ENCODE measurements around the gene PVALEF.

The PVALEF gene

GRCh38 chr17:81129289-81129688 lies 36.0 kb upstream of the PVALEF start:
- DNase-seq, result no peak

GRCh38 chr17:81129711-81130367 lies 35.5 kb upstream of the PVALEF start:
- no peak for DNase-seq

- no peak for DNase-seq
Measured at GRCh38 chr17:81130385-81131361, 34.6 kb upstream of the PVALEF start.

GRCh38 chr17:81131486-81132196 lies 33.7 kb upstream of the PVALEF start:
- no peak for DNase-seq

- DNase-seq, result no peak
Measured at GRCh38 chr17:81132197-81132540, 33.1 kb upstream of the PVALEF start.

- no peak for DNase-seq
Measured at GRCh38 chr17:81132770-81133723, 32.3 kb upstream of the PVALEF start.

- DNase-seq, result no peak
Measured at GRCh38 chr17:81134064-81134781, 31.1 kb upstream of the PVALEF start.

- DNase-seq, result no peak
Measured at GRCh38 chr17:81135505-81136278, 29.6 kb upstream of the PVALEF start.

GRCh38 chr17:81136366-81136765 lies 28.9 kb upstream of the PVALEF start:
- DNase-seq, result no peak

- DNase-seq, result no peak
Measured at GRCh38 chr17:81137248-81137647, 28.1 kb upstream of the PVALEF start.

- DNase-seq, result no peak
Measured at GRCh38 chr17:81138083-81138482, 27.2 kb upstream of the PVALEF start.

- no peak for DNase-seq
Measured at GRCh38 chr17:81138500-81138899, 26.8 kb upstream of the PVALEF start.

GRCh38 chr17:81139428-81139827 lies 25.9 kb upstream of the PVALEF start:
- DNase-seq, result no peak

GRCh38 chr17:81140018-81140417 lies 25.3 kb upstream of the PVALEF start:
- no peak for DNase-seq

GRCh38 chr17:81140695-81141094 lies 24.6 kb upstream of the PVALEF start:
- DNase-seq, result no peak

- DNase-seq, result peak; percentile 68
Measured at GRCh38 chr17:81142301-81143199, 22.8 kb upstream of the PVALEF start.

GRCh38 chr17:81143200-81143527 lies 22.1 kb upstream of the PVALEF start:
- no peak for DNase-seq

GRCh38 chr17:81143717-81144422 lies 21.4 kb upstream of the PVALEF start:
- DNase-seq, result no peak

GRCh38 chr17:81144423-81144781 lies 20.9 kb upstream of the PVALEF start:
- no peak for DNase-seq
